IMR-90 (cell line): ENCODE data around the gene ANGEL1. TPM values are rescaled to one million over a fixed set of nuclear protein-coding genes. Genes with fewer than 3 reads are reported as not detected.

Experiments used
- ATAC-seq: fragments of 200-7000 bp; cut with Tn5 transposase; 2 replicates; pipeline ENCODE4 v1.9.1; 2020; ENCODE audit warnings: low read depth, mild to moderate bottlenecking, moderate library complexity
- BruUV-seq: library from RNA; stranded (reverse); fragments of 400-500 nt; replicated peaks from 2 replicates; lab custom pipeline; 2021; lab: Mats Ljungman, UMichigan
- CTCF ChIA-PET: fragments of 300-600 bp; formaldehyde crosslinking; extraction: SDS; loops from one replicate; lab custom pipeline; 2021; ENCODE audit warnings: antibody characterized with exemption; lab: Yijun Ruan, JAX
- POLR2A ChIA-PET: fragments of 300-600 bp; sonication (Branson Sonifier 250); formaldehyde crosslinking; loops from one replicate; lab custom pipeline; 2022; ENCODE audit warnings: antibody characterized with exemption; ENCODE audit not compliant: unreplicated experiment; lab: Charles Lee
- DNase-seq: peaks from one replicate; pipeline ENCODE4 v3.0.0; 2013
- H2AFZ ChIP-seq: replicated peaks from 2 replicates; pipeline ENCODE3; 2013; ENCODE audit warnings: low read length, mild to moderate bottlenecking; ENCODE audit not compliant: poor library complexity
- H2AK5ac ChIP-seq: 2 replicates; pipeline ENCODE4 v1.6.1; 2013; ENCODE audit warnings: low read depth, low read length, inconsistent platforms
- H2AK9ac ChIP-seq: replicated peaks from 2 replicates; pipeline ENCODE3; 2013; ENCODE audit warnings: mild to moderate bottlenecking, low read depth, low read length, moderate library complexity; ENCODE audit not compliant: poor library complexity
- H2BK120ac ChIP-seq: 2 replicates; pipeline ENCODE4 v1.6.1; 2013; ENCODE audit warnings: low read depth, low read length, inconsistent platforms
- H2BK15ac ChIP-seq: 3 replicates; pipeline ENCODE4 v1.6.1; 2013; ENCODE audit warnings: low read depth, low read length, inconsistent platforms
- H2BK20ac ChIP-seq: 2 replicates; pipeline ENCODE4 v1.6.1; 2013; ENCODE audit warnings: low read depth, mild to moderate bottlenecking, inconsistent platforms, low read length, moderate library complexity
- H2BK5ac ChIP-seq: 2 replicates; pipeline ENCODE4 v1.6.1; 2013; ENCODE audit warnings: mild to moderate bottlenecking, low read depth, low read length, inconsistent platforms; ENCODE audit not compliant: poor library complexity, severe bottlenecking
- H3K14ac ChIP-seq: replicated peaks from 2 replicates; pipeline ENCODE4 v1.6.1; 2013; ENCODE audit warnings: low read depth, low read length, inconsistent platforms
- H3K18ac ChIP-seq: 2 replicates; pipeline ENCODE4 v1.6.1; 2013; ENCODE audit warnings: low read depth, low read length, control low read depth
- H3K23ac ChIP-seq: 2 replicates; pipeline ENCODE4 v1.6.1; 2013; ENCODE audit warnings: low read depth, low read length, inconsistent platforms
- H3K27ac ChIP-seq: 2 replicates; pipeline ENCODE4 v1.5.1; 2013; ENCODE audit warnings: mild to moderate bottlenecking, control low read depth, low read length; ENCODE audit not compliant: insufficient read depth
- H3K27me3 ChIP-seq: 2 replicates; pipeline ENCODE4 v1.6.1; 2013; ENCODE audit warnings: low read length; ENCODE audit not compliant: control insufficient read depth, insufficient read depth
- H3K36me3 ChIP-seq: 2 replicates; pipeline ENCODE4 v1.6.1; 2013; ENCODE audit warnings: low read length, mixed read lengths; ENCODE audit not compliant: control insufficient read depth, insufficient read depth
- H3K4ac ChIP-seq: 2 replicates; pipeline ENCODE4 v1.6.1; 2013; ENCODE audit warnings: low read depth, low read length, inconsistent platforms
- H3K4me1 ChIP-seq: 2 replicates; pipeline ENCODE4 v1.6.1; 2013; ENCODE audit warnings: low read length, mixed read lengths; ENCODE audit not compliant: control insufficient read depth, insufficient read depth
- H3K4me2 ChIP-seq: 2 replicates; pipeline ENCODE4 v1.6.1; 2013; ENCODE audit warnings: low read depth, mild to moderate bottlenecking, control low read depth, low read length, moderate library complexity
- H3K4me3 ChIP-seq: 2 replicates; pipeline ENCODE4 v1.5.1; 2013; ENCODE audit warnings: low read depth, mild to moderate bottlenecking, control low read depth, low read length, moderate library complexity; ENCODE audit not compliant: insufficient read depth
- H3K56ac ChIP-seq: 2 replicates; pipeline ENCODE4 v1.6.1; 2013; ENCODE audit warnings: low read length, inconsistent platforms; ENCODE audit not compliant: insufficient read depth; ENCODE audit errors: extremely low read depth
- H3K79me1 ChIP-seq, 2 experiments: 2 replicates each; pipeline ENCODE4 v1.6.1; 2013; ENCODE audit warnings: low read length in 2 of 2, inconsistent platforms in 1 of 2, low read depth in 1 of 2
- H3K9ac ChIP-seq: 2 replicates; pipeline ENCODE4 v1.6.1; 2013; ENCODE audit warnings: low read depth, low read length, control low read depth
- H3K9me1 ChIP-seq: 2 replicates; pipeline ENCODE4 v1.6.1; 2013; ENCODE audit warnings: low read length, inconsistent platforms; ENCODE audit not compliant: insufficient read depth
- H3K9me3 ChIP-seq: 2 replicates; pipeline ENCODE4 v1.6.1; 2013; ENCODE audit warnings: low read length; ENCODE audit not compliant: control insufficient read depth, insufficient read depth
- H4K20me1 ChIP-seq: 2 replicates; pipeline ENCODE4 v1.6.1; 2013; ENCODE audit warnings: low read length, inconsistent platforms; ENCODE audit not compliant: insufficient read depth
- H4K5ac ChIP-seq: 2 replicates; pipeline ENCODE4 v1.6.1; 2013; ENCODE audit warnings: mild to moderate bottlenecking, low read depth, low read length, control low read depth
- H4K8ac ChIP-seq, 2 experiments: 2 replicates each; pipeline ENCODE4 v1.6.1; 2013; ENCODE audit warnings: low read depth in 2 of 2, low read length in 2 of 2, control low read depth in 1 of 2, inconsistent platforms in 1 of 2
- H4K91ac ChIP-seq: 2 replicates; pipeline ENCODE4 v1.6.1; 2013; ENCODE audit warnings: low read depth, low read length, inconsistent platforms; ENCODE audit not compliant: insufficient read depth
- CEBPB ChIP-seq: IDR thresholded peaks from 2 replicates; pipeline ENCODE4 v1.6.1; 2012; ENCODE audit warnings: low read depth, low read length, improper control_type of control experiment
- CHD1 ChIP-seq: IDR thresholded peaks from 2 replicates; pipeline ENCODE4 v1.6.1; 2012; ENCODE audit warnings: low read depth, low read length, improper control_type of control experiment
- MAZ ChIP-seq: IDR thresholded peaks from 2 replicates; pipeline ENCODE4 v1.6.1; 2012; ENCODE audit warnings: low read depth, mild to moderate bottlenecking, low read length, improper control_type of control experiment, moderate library complexity, borderline replicate concordance
- RAD21 ChIP-seq: IDR thresholded peaks from 2 replicates; pipeline ENCODE4 v1.6.1; 2012; ENCODE audit warnings: low read length, improper control_type of control experiment
- SMC3 ChIP-seq: fragments of 150-350 bp; IDR thresholded peaks from 2 replicates; pipeline ENCODE4 v1.6.1; 2016; ENCODE audit warnings: low read depth, mild to moderate bottlenecking, antibody characterized with exemption, low read length, moderate library complexity
- WGBS, 2 experiments: methylation state at CpG; one replicate each; pipeline versions ENCODE4 v1.1.5 to v1.1.7; 2013; ENCODE audit warnings: missing lambda C conversion rate in 2 of 2; ENCODE audit not compliant: insufficient read length in 1 of 2; ENCODE audit errors: extremely low coverage in 2 of 2; 5-methylcytosine and 5-hydroxymethylcytosine counted together
- dilution Hi-C: fragments of 300-500 bp; cut with HindIII; formaldehyde crosslinking; loops from one replicate; pipeline ENCODE4 v1.14.3; 2018; ENCODE audit warnings: low sequenced_read_pairs; ENCODE audit not compliant: unreplicated experiment
- in situ Hi-C: fragments of 300-500 bp; cut with MboI; formaldehyde crosslinking; loops from 3 replicates; pipeline ENCODE4 v1.14.3; 2019; ENCODE audit warnings: low sequenced_read_pairs, inconsistent platforms, mixed read lengths
- intact Hi-C: fragments of 100-400 bp; cut with micrococcal nuclease; formaldehyde crosslinking; loops from 2 replicates; pipeline ENCODE4 v1.10.0; 2022
- polyA plus RNA-seq, 3 experiments: library from polyadenylated mRNA; depleted of rRNA; stranded (reverse); fragments of >200 nt; gene quantifications; 2 replicates each; pipeline ENCODE4 v1.2.3, GENCODE V29; 2012; ENCODE audit warnings: low replicate concordance in 1 of 3
- total RNA-seq: library from RNA; depleted of rRNA; stranded (reverse); fragments of >200 nt; gene quantifications from 2 replicates; pipeline ENCODE4 v1.2.3, GENCODE V29; 2012
- TF ChIP-seq, protein P1 (sequence below): conservative IDR thresholded peaks from 2 replicates; pipeline ENCODE4 v1.5.1; 2012; ENCODE audit warnings: mild to moderate bottlenecking, low read depth, low read length, improper control_type of control experiment

ANGEL1 gene
- total and polyA plus RNA-seq, 2 of the 4 experiments (the other 2 are of a cell fraction): 4.1 to 10.0 TPM

DNA sequence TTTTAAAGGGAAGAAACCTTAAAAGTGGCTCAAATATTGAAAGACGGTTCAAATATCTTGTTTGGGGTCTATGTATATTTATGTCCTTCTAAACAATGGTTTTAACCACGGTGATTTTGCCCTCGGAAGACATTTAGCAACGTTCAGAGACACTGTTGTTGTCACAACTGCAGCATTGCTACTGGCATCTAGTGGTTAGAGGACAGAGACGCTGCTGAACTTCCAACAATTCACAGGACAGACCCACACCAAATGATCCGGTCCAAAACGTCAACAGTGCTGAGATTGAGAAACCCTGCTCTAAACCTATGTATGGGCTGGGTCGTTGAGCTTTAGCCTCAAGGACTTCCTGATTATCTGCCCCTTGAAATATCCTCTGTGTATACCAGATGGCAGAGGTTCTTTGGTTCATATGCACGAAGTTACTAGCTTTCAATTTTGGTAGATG lies 1.7 kb downstream of the ANGEL1 start:
- ATAC-seq: peak; percentile 57
- H3K9ac ChIP-seq: peak overlapping the region; percentile 4; the same call in 1 of the 2 replicates
- no peak overlapping the region for H3K56ac ChIP-seq
- ChIA-PET POLR2A (no interaction called here), CTCF (interaction anchor here (0.6 to 2.1 kb wide), 8 partner anchors 8 to 1091 kb away, joined by 3 to 15 read pairs (median 5); no protein-coding TSS in a partner anchor)
- H3K4ac ChIP-seq: no peak overlapping the region
- no peaks in the 10 kb centered on the region for H3K27me3 ChIP-seq
- H4K8ac ChIP-seq: peak overlapping the region in 1 of 2 experiments; percentile 14; a peak in 1 of 4 replicates
- intact Hi-C loops (loop anchor here (1.0 kb wide), 2 partner anchors 50 to 101 kb away; partner anchors contain the start of gene VASH1), dilution Hi-C loops (no loop called here), in situ Hi-C loops (no loop called here)
- H2BK20ac ChIP-seq: no peak overlapping the region
- H4K20me1 ChIP-seq: no peaks in the 10 kb centered on the region
- H2BK15ac ChIP-seq: no peak overlapping the region
- H3K4me1 ChIP-seq: no peaks in the 10 kb centered on the region
- H3K9me1 ChIP-seq: peaks cover 3% of the 10 kb centered on the region; the same call in 1 of the 2 replicates
- DNase-seq: peak; percentile 34
- no peak overlapping the region for H3K27ac ChIP-seq
- 0 out of 2 replicates have a peak overlapping the region, but pooled peaks have one; percentile 41 for H3K14ac ChIP-seq
- H2AK9ac ChIP-seq: no peak overlapping the region
- no CpG with 5 or more reads among the region's 9 CpGs for WGBS, 2 experiments
- H4K5ac ChIP-seq: no peak overlapping the region
- H3K4me3 ChIP-seq: peak overlapping the region; percentile 22; the same call in 1 of the 2 replicates
- H2AFZ ChIP-seq: peak overlapping the region; percentile 76
- no peak overlapping the region for H2BK5ac ChIP-seq
- peaks cover 9% of the 10 kb centered on the region for H3K36me3 ChIP-seq
- no peaks in the 10 kb centered on the region for H3K9me3 ChIP-seq
- TF ChIP-seq CEBPB: no peak
- TF ChIP-seq, protein P1, sequence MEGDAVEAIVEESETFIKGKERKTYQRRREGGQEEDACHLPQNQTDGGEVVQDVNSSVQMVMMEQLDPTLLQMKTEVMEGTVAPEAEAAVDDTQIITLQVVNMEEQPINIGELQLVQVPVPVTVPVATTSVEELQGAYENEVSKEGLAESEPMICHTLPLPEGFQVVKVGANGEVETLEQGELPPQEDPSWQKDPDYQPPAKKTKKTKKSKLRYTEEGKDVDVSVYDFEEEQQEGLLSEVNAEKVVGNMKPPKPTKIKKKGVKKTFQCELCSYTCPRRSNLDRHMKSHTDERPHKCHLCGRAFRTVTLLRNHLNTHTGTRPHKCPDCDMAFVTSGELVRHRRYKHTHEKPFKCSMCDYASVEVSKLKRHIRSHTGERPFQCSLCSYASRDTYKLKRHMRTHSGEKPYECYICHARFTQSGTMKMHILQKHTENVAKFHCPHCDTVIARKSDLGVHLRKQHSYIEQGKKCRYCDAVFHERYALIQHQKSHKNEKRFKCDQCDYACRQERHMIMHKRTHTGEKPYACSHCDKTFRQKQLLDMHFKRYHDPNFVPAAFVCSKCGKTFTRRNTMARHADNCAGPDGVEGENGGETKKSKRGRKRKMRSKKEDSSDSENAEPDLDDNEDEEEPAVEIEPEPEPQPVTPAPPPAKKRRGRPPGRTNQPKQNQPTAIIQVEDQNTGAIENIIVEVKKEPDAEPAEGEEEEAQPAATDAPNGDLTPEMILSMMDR: peak; percentile 51
- TF ChIP-seq MAZ: no peak
- peak; percentile 57 for TF ChIP-seq RAD21
- no peak for TF ChIP-seq CHD1
- peak; percentile 41 for TF ChIP-seq SMC3
- peak overlapping the region; percentile 57; the same call in 1 of the 2 replicates for H3K23ac ChIP-seq
- H4K91ac ChIP-seq: peak overlapping the region; percentile 25; the same call in 1 of the 2 replicates
- BruUV-seq: no TSS peak
- H3K79me1 ChIP-seq: 0 out of 4 replicates have a peak, but pooled peaks cover 0 to 8% of the 10 kb centered on the region in 2 experiments
- no peak overlapping the region for H3K18ac ChIP-seq
- H2AK5ac ChIP-seq: no peak overlapping the region
- H2BK120ac ChIP-seq: no peak overlapping the region
- H3K4me2 ChIP-seq: peak overlapping the region; percentile 69
